ENCODE results near the gene KRTAP5-4. TPM values are rescaled to one million over a fixed set of nuclear protein-coding genes. Genes with fewer than 3 reads are reported as not detected.

The KRTAP5-4 gene
- total RNA-seq, 3 donors from 2014 or later: not detected

GRCh38 chr11:1659506-1659905, 37.6 kb upstream of the KRTAP5-4 start:
- intact Hi-C loops (cut with DNase I, micrococcal nuclease): no loop called here
- Histone ChIP-seq H3K9me3 (no peaks in the 10 kb centered on the region), H3K4me3 (no peak overlapping the region), H3K36me3 (ENCODE audit: low read depth) (no peaks in the 10 kb centered on the region), H3K4me1 (ENCODE audit: low read depth) (no peaks in the 10 kb centered on the region)
- no peak for TF ChIP-seq CTCF (IDR thresholded peaks at IDR 0.05)
- DNase-seq (peak in 1 of 3 donors; percentile 22), ATAC-seq (no peak)

GRCh38 chr11:1656670-1657069, 34.7 kb upstream of the KRTAP5-4 start:
- Histone ChIP-seq H3K4me3 (no peak overlapping the region), H3K36me3 (ENCODE audit: low read depth) (no peaks in the 10 kb centered on the region), H3K9me3 (no peaks in the 10 kb centered on the region), H3K4me1 (ENCODE audit: low read depth) (no peaks in the 10 kb centered on the region)
- intact Hi-C loops (cut with DNase I, micrococcal nuclease): no loop called here
- ATAC-seq (no peak), DNase-seq (no peak)
- TF ChIP-seq CTCF (IDR thresholded peaks at IDR 0.05): no peak

GRCh38 chr11:1656061-1656441, 34.1 kb upstream of the KRTAP5-4 start:
- no peaks in the 10 kb centered on the region for H3K36me3 ChIP-seq (ENCODE audit: low read depth)
- ATAC-seq (no peak), DNase-seq (peak in 1 of 3 donors; percentile 7)
- intact Hi-C loops (cut with DNase I, micrococcal nuclease): no loop called here
- H3K4me3 ChIP-seq: no peak overlapping the region
- no peaks in the 10 kb centered on the region for H3K4me1 ChIP-seq (ENCODE audit: low read depth)
- no peak for TF ChIP-seq CTCF (IDR thresholded peaks at IDR 0.05)
- H3K9me3 ChIP-seq: no peaks in the 10 kb centered on the region

GRCh38 chr11:1655168-1656060, 33.5 kb upstream of the KRTAP5-4 start:
- no peak overlapping the region for H3K4me3 ChIP-seq
- intact Hi-C loops (cut with DNase I, micrococcal nuclease): no loop called here
- no peak for TF ChIP-seq CTCF (IDR thresholded peaks at IDR 0.05)
- H3K36me3 ChIP-seq (ENCODE audit: low read depth): no peaks in the 10 kb centered on the region
- ATAC-seq (no peak), DNase-seq (peak in 1 of 3 donors; percentile 12)
- H3K9me3 ChIP-seq: no peaks in the 10 kb centered on the region
- no peaks in the 10 kb centered on the region for H3K4me1 ChIP-seq (ENCODE audit: low read depth)

GRCh38 chr11:1654388-1655167, 32.6 kb upstream of the KRTAP5-4 start:
- DNase-seq: peak in 1 of 3 donors; percentile 20
- ATAC-seq: no peak

More at GRCh38 chr11:1654388-1655167, 32.6 kb upstream of the KRTAP5-4 start:
- intact Hi-C loops (cut with DNase I, micrococcal nuclease): loop anchor here in 1 of 2 donors (5.0 kb wide), 1 partner anchor 178 kb away; the partner anchor contains the start of gene SYT8
- H3K4me1 ChIP-seq (ENCODE audit: low read depth): no peaks in the 10 kb centered on the region
- no peak for TF ChIP-seq CTCF (IDR thresholded peaks at IDR 0.05)
- H3K9me3 ChIP-seq: no peaks in the 10 kb centered on the region
- no peaks in the 10 kb centered on the region for H3K36me3 ChIP-seq (ENCODE audit: low read depth)
- no peak overlapping the region for H3K4me3 ChIP-seq
